Measurements from ENCODE around the gene CAPN2.
"Not testable (repeated sequence)": the region's sequence is repeated elsewhere in the genome, so short reads cannot be mapped to it uniquely, and the experiment has no call there.

Gene CAPN2

DNA sequence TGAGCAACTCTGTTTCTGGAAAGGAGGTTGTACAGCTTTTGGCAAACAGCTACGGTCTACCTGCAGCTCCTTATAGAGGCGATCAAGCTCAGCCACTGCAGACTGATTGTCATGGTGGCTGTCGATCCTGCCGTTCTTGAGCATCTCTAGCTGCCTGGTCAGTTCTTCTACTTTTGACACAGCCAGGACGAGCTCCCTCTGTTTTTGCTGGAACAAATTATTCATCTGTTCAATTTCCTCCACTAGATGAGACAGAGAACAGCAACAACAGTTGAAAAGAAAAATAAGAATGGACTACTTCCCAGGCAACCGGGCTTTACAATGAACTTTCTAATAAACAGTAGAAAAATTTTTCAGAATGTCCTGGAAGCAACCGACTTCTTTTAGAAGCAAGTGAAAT is 90.9 kb downstream of the CAPN2 start:
- Histone ChIP-seq H3K27me3 (ENCODE audit: insufficient read depth, poor library complexity, severe bottlenecking) (no peaks in the 10 kb centered on the region), H3K4me3 (replicated peaks; ENCODE audit: insufficient read depth, low read length) (no peak overlapping the region), H3K27ac (replicated peaks) (no peak overlapping the region)
- TF ChIP-seq, protein P1, sequence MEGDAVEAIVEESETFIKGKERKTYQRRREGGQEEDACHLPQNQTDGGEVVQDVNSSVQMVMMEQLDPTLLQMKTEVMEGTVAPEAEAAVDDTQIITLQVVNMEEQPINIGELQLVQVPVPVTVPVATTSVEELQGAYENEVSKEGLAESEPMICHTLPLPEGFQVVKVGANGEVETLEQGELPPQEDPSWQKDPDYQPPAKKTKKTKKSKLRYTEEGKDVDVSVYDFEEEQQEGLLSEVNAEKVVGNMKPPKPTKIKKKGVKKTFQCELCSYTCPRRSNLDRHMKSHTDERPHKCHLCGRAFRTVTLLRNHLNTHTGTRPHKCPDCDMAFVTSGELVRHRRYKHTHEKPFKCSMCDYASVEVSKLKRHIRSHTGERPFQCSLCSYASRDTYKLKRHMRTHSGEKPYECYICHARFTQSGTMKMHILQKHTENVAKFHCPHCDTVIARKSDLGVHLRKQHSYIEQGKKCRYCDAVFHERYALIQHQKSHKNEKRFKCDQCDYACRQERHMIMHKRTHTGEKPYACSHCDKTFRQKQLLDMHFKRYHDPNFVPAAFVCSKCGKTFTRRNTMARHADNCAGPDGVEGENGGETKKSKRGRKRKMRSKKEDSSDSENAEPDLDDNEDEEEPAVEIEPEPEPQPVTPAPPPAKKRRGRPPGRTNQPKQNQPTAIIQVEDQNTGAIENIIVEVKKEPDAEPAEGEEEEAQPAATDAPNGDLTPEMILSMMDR (IDR thresholded peaks at IDR 0.05; ENCODE audit: insufficient read depth, low read length): no peak
- TF ChIP-seq, protein P2, sequence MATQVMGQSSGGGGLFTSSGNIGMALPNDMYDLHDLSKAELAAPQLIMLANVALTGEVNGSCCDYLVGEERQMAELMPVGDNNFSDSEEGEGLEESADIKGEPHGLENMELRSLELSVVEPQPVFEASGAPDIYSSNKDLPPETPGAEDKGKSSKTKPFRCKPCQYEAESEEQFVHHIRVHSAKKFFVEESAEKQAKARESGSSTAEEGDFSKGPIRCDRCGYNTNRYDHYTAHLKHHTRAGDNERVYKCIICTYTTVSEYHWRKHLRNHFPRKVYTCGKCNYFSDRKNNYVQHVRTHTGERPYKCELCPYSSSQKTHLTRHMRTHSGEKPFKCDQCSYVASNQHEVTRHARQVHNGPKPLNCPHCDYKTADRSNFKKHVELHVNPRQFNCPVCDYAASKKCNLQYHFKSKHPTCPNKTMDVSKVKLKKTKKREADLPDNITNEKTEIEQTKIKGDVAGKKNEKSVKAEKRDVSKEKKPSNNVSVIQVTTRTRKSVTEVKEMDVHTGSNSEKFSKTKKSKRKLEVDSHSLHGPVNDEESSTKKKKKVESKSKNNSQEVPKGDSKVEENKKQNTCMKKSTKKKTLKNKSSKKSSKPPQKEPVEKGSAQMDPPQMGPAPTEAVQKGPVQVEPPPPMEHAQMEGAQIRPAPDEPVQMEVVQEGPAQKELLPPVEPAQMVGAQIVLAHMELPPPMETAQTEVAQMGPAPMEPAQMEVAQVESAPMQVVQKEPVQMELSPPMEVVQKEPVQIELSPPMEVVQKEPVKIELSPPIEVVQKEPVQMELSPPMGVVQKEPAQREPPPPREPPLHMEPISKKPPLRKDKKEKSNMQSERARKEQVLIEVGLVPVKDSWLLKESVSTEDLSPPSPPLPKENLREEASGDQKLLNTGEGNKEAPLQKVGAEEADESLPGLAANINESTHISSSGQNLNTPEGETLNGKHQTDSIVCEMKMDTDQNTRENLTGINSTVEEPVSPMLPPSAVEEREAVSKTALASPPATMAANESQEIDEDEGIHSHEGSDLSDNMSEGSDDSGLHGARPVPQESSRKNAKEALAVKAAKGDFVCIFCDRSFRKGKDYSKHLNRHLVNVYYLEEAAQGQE (IDR thresholded peaks at IDR 0.05; ENCODE audit: insufficient replicate concordance, low read depth): no peak
- TF ChIP-seq POLR2AphosphoS5 (IDR thresholded peaks at IDR 0.05; ENCODE audit: low read depth) (no peak), SPI1 (IDR thresholded peaks at IDR 0.05; ENCODE audit: borderline replicate concordance, low read depth) (no peak), GABPA (IDR thresholded peaks at IDR 0.05; ENCODE audit: low read depth) (no peak)
- no peak for DNase-seq (ENCODE audit: low read depth in 1 of 2, low spot score in 1 of 2)

DNA sequence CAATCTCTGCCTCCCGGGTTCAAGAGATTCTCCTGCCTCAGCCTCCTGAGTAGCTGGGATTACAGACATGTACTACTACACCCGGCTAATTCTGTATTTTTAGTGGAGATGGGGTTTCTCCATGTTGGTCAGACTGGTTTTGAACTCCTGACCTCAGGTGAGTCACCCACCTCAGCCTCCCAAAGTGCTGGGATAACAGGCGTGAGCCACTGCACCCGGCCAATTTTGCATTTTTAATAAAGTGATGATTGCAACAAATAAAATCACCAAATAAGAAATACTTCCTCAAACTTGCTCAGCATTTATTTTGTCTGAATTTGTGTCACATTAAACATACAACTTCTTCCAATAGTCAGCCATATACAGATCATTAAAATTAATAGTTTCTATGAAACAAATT is 97.6 kb downstream of the CAPN2 start:
- H3K27ac ChIP-seq (replicated peaks); H3K27me3 ChIP-seq (ENCODE audit: insufficient read depth, poor library complexity, severe bottlenecking); H3K4me3 ChIP-seq (replicated peaks; ENCODE audit: insufficient read depth, low read length); DNase-seq (ENCODE audit: low read depth in 1 of 2, low spot score in 1 of 2): not testable (repeated sequence)

DNA sequence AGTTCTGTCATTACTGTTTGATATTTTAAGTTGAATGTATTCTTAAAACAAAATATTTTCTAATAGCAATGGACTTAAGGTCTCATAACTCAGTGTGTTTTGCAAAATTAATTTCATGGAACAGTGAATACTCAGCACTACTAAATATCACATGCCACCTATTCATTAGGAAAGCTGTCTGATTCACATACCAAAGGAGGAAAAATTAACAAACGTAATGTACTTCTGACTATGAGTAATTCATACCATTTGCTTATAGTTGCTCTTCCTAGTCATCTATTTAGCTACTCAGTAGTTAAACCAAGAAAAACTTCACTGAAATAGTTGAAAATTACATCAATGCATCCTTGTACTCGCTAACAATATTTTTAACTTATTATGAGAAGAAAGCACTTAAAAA is 98.2 kb downstream of the CAPN2 start:
- TF ChIP-seq POLR2AphosphoS5 (IDR thresholded peaks at IDR 0.05; ENCODE audit: low read depth) (no peak), SPI1 (IDR thresholded peaks at IDR 0.05; ENCODE audit: borderline replicate concordance, low read depth) (no peak), GABPA (IDR thresholded peaks at IDR 0.05; ENCODE audit: low read depth) (no peak)
- TF ChIP-seq, protein P2 (IDR thresholded peaks at IDR 0.05; ENCODE audit: insufficient replicate concordance, low read depth): no peak
- TF ChIP-seq, protein P1 (IDR thresholded peaks at IDR 0.05; ENCODE audit: insufficient read depth, low read length): no peak
- H3K4me3 ChIP-seq (replicated peaks; ENCODE audit: insufficient read depth, low read length): no peak overlapping the region
- H3K27me3 ChIP-seq (ENCODE audit: insufficient read depth, poor library complexity, severe bottlenecking): no peaks in the 10 kb centered on the region
- no peak overlapping the region for H3K27ac ChIP-seq (replicated peaks)
- no peak for DNase-seq (ENCODE audit: low read depth in 1 of 2, low spot score in 1 of 2)

DNA sequence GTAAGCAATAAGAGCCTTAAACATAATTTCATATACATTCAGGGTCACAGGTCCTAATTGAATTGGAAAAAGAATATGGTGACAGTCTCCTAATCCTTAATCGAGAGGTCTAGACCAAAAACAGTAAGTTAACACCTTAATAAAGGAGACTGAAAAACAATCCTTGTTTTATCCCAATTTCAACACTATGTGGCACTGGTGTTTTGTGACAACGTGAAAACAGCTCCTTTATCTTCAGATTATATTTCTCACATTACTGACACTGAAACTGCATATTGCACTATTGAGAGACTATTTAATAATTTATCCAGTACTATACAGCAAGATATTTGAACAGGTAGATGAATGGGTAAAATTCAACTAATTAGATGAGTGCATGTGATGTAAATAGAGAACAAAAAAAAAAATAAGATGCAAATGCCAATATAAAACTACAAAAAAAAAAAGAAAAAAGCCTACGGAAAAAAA is 99.3 kb downstream of the CAPN2 start:
- Histone ChIP-seq H3K27me3 (ENCODE audit: insufficient read depth, poor library complexity, severe bottlenecking) (no peaks in the 10 kb centered on the region), H3K27ac (replicated peaks) (no peak overlapping the region), H3K4me3 (replicated peaks; ENCODE audit: insufficient read depth, low read length) (no peak overlapping the region)
- TF ChIP-seq, protein P1 (IDR thresholded peaks at IDR 0.05; ENCODE audit: insufficient read depth, low read length): peak; percentile 14
- no peak for TF ChIP-seq POLR2AphosphoS5 (IDR thresholded peaks at IDR 0.05; ENCODE audit: low read depth)
- DNase-seq (ENCODE audit: low read depth in 1 of 2, low spot score in 1 of 2): no peak
